Measurements from ENCODE around the gene VWA2.

The VWA2 gene

GRCh38 chr10:114239117-114239993 is at the start of gene VWA2:
VWA2 (plus strand) TSS chr10:114239254; CDS start chr10:114248714, 9,460 bp downstream.
- peak in 1 of 2 donors; percentile 4 for DNase-seq

GRCh38 chr10:114189700-114190099 is 49.4 kb upstream of the VWA2 start:
- no peak for DNase-seq

- DNase-seq = no peak
Measured at GRCh38 chr10:114195079-114195478, 44.0 kb upstream of the VWA2 start.

GRCh38 chr10:114199239-114199638 is 39.8 kb upstream of the VWA2 start:
- no peak for DNase-seq

- no peak for DNase-seq
Measured at GRCh38 chr10:114202812-114203211, 36.2 kb upstream of the VWA2 start.

- no peak for DNase-seq
Measured at GRCh38 chr10:114206902-114207301, 32.2 kb upstream of the VWA2 start.

GRCh38 chr10:114207349-114207748 is 31.7 kb upstream of the VWA2 start:
- no peak for DNase-seq

GRCh38 chr10:114208351-114208750 is 30.7 kb upstream of the VWA2 start:
- no peak for DNase-seq

GRCh38 chr10:114212153-114212552 is 26.9 kb upstream of the VWA2 start:
- DNase-seq = no peak

GRCh38 chr10:114215033-114215432 is 24.0 kb upstream of the VWA2 start:
- DNase-seq = no peak

- no peak for DNase-seq
Measured at GRCh38 chr10:114220281-114220680, 18.8 kb upstream of the VWA2 start.

GRCh38 chr10:114221235-114221634 is 17.8 kb upstream of the VWA2 start:
- DNase-seq = no peak

GRCh38 chr10:114223066-114223465 is 16.0 kb upstream of the VWA2 start:
- no peak for DNase-seq

GRCh38 chr10:114228156-114228555 is 10.9 kb upstream of the VWA2 start:
- DNase-seq = no peak

GRCh38 chr10:114232561-114233176 is 6.4 kb upstream of the VWA2 start:
- no peak for DNase-seq

- DNase-seq = no peak
Measured at GRCh38 chr10:114233482-114233881, 5.6 kb upstream of the VWA2 start.

- DNase-seq = no peak
Measured at GRCh38 chr10:114234132-114234531, 4.9 kb upstream of the VWA2 start.

- no peak for DNase-seq
Measured at GRCh38 chr10:114239994-114240345, 916 bp downstream of the VWA2 start.

GRCh38 chr10:114242235-114242634 is 3.2 kb downstream of the VWA2 start:
- DNase-seq = no peak

- DNase-seq = no peak
Measured at GRCh38 chr10:114243661-114244060, 4.6 kb downstream of the VWA2 start.

- DNase-seq = no peak
Measured at GRCh38 chr10:114244126-114244525, 5.1 kb downstream of the VWA2 start.

- no peak for DNase-seq
Measured at GRCh38 chr10:114245121-114245791, 6.2 kb downstream of the VWA2 start.

GRCh38 chr10:114246679-114247305 is 7.7 kb downstream of the VWA2 start:
- DNase-seq = no peak
